BLaER1 (cell line): ENCODE measurements around the gene CRIM1.

Experiments used
- H3K27ac ChIP-seq: shearing (Covaris generic); formaldehyde crosslinking; 2 replicates; pipeline ENCODE4 v1.8.1; 2022
- H3K27me3 ChIP-seq: shearing (Covaris generic); formaldehyde crosslinking; 2 replicates; pipeline ENCODE4 v1.8.1; 2022
- H3K36me3 ChIP-seq: shearing (Covaris generic); formaldehyde crosslinking; 2 replicates; pipeline ENCODE4 v1.8.1; 2022
- H3K4me1 ChIP-seq: shearing (Covaris generic); formaldehyde crosslinking; 2 replicates; pipeline ENCODE4 v1.8.1; 2022
- H3K4me2 ChIP-seq: shearing (Covaris generic); formaldehyde crosslinking; 2 replicates; pipeline ENCODE4 v1.8.1; 2022
- H3K4me3 ChIP-seq: shearing (Covaris generic); formaldehyde crosslinking; 2 replicates; pipeline ENCODE4 v1.8.1; 2022
- H3K9ac ChIP-seq: shearing (Covaris generic); formaldehyde crosslinking; 2 replicates; pipeline ENCODE4 v1.8.1; 2022
- H3K9me3 ChIP-seq: shearing (Covaris generic); formaldehyde crosslinking; 2 replicates; pipeline ENCODE4 v1.8.1; 2022
- H4K20me1 ChIP-seq: shearing (Covaris generic); formaldehyde crosslinking; 2 replicates; pipeline ENCODE4 v1.8.1; 2022
- Cebpa-rat ChIP-seq: shearing (Covaris generic); IDR thresholded peaks from 2 replicates; pipeline ENCODE4 v1.8.1; 2022

The CRIM1 gene

DNA sequence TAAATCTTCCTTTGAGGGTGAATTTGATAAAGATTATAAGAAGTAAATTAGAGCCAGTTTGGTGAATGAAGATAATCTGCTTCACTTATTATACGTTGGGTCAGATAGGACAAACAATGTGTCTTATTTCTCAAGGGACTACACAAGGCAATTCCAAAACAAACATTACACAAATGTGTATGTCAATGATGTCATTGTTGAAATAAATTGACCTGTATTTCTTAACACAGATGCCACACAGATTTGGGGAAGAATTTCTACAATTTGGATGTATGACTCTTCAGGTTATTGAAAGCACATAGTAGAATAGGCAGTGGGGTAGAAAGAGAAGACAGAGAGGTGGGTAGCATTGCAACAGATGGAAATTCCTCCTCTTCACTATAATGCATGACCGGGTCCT is 6.9 kb upstream of the CRIM1 start:
- Histone ChIP-seq H4K20me1 (no peaks in the 10 kb centered on the region), H3K4me3 (no peak overlapping the region), H3K36me3 (no peaks in the 10 kb centered on the region), H3K4me2 (no peak overlapping the region), H3K4me1 (peaks cover 9% of the 10 kb centered on the region; the same call in 1 of the 2 replicates), H3K27ac (no peak overlapping the region), H3K9me3 (no peaks in the 10 kb centered on the region), H3K9ac (no peak overlapping the region), H3K27me3 (no peaks in the 10 kb centered on the region)
- no peak for TF ChIP-seq Cebpa-rat

DNA sequence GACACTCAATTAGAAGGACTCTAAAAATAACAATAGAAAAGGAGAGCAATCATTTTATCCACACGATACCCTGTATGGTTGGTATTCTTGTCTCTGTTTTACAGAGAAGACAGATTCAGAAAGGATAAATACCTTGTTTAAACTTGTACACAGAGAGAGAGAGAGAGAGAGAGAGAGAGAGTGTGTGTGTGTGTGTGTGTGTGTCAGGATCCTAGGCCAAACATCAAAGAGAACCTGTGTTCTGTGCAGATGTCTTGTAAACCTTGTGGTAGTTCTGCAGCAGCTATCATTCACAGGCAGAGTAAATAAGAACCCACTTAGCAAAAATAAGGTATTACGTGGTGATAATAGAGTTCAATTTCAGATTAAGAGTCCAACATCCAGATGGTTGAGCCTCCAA is 4.3 kb upstream of the CRIM1 start:
- H3K27me3 ChIP-seq = no peaks in the 10 kb centered on the region
- no peak overlapping the region for H3K27ac ChIP-seq
- no peak for TF ChIP-seq Cebpa-rat

DNA sequence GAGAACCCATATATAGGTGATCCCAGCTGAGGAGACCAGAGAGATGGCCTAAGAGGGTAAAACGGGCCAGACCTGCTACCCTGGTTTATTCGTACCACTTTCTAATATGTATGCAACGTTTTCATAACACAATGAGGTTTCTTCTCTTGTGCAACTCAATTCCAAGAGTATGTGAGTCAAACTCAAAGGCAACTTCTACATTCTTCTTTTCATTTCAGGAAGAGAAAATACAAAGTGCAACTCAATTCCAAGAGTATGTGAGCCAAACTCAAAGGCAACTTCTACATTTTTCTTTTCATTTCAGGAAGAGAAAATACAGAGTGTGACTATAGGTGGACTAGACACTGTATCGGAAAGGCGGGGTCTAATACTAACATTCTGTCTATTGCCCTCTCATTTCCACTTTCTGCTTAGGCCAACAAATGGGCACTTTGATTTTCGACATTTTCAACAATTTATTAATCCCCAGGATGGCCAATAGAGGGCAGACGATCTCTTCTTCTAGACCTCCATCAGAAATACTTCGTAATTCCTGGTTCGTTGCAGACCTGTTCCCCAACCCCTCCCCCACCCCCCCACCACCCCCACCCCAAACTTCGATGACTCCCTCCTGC is 3.7 kb upstream of the CRIM1 start:
- peaks cover 10% of the 10 kb centered on the region; the same call in 1 of the 2 replicates for H3K4me1 ChIP-seq
- no peaks in the 10 kb centered on the region for H3K9me3 ChIP-seq
- H3K27me3 ChIP-seq = no peaks in the 10 kb centered on the region
- H3K9ac ChIP-seq = no peak overlapping the region
- no peaks in the 10 kb centered on the region for H3K36me3 ChIP-seq
- TF ChIP-seq Cebpa-rat = no peak
- H3K4me2 ChIP-seq = no peak overlapping the region
- no peak overlapping the region for H3K27ac ChIP-seq
- no peaks in the 10 kb centered on the region for H4K20me1 ChIP-seq
- H3K4me3 ChIP-seq = no peak overlapping the region

More for the DNA sequence above, 4.3 kb upstream of the CRIM1 start:
- H3K4me2 ChIP-seq = no peak overlapping the region
- no peaks in the 10 kb centered on the region for H3K9me3 ChIP-seq
- H3K4me1 ChIP-seq = peaks cover 10% of the 10 kb centered on the region; the same call in 1 of the 2 replicates
- H3K9ac ChIP-seq = no peak overlapping the region
- H4K20me1 ChIP-seq = no peaks in the 10 kb centered on the region
- no peaks in the 10 kb centered on the region for H3K36me3 ChIP-seq
- H3K4me3 ChIP-seq = no peak overlapping the region

DNA sequence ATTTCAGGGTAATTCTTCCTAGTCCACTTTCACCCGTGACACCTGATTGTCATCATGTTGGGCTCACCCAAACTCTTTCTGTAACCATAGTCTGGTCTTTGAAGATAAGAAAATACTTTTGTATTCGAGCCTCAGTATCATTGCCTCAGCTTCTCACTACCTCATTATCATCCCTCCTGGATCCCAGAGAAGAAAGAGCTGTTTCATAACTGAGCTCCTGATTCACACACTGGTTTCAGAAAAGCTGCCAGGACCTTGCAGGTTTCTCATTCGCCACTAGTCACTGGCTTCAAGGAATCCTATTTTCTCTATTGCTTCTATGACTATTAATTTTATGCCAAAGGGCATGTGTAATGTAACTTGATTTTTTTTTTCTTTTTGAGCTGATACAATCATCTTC is 2.9 kb upstream of the CRIM1 start:
- Histone ChIP-seq H4K20me1 (peaks cover 3% of the 10 kb centered on the region), H3K9ac (no peak overlapping the region), H3K9me3 (no peaks in the 10 kb centered on the region), H3K4me3 (no peak overlapping the region), H3K27ac (no peak overlapping the region), H3K4me1 (peaks cover 10% of the 10 kb centered on the region), H3K4me2 (peak overlapping the region; percentile 26; the same call in 1 of the 2 replicates), H3K36me3 (no peaks in the 10 kb centered on the region), H3K27me3 (no peaks in the 10 kb centered on the region)
- TF ChIP-seq Cebpa-rat = no peak

DNA sequence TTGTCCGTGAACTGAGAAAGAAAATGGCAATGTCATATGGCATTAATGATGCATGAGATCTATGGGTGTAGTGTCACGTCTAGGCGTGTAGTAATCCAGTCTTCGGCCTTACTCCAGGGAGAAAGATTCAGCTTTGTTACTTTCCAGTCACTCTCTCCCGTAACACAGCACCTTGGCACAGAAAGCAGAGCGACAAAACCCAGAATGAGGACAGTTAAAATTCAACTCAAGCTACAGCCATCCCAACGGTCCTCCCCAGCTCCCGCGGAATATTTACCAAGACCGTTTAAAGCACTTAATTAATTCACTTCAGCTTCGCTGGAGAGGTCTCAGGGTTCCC is 797 bp upstream of the CRIM1 start:
- H3K4me3 ChIP-seq = peak overlapping the region; percentile 93
- H3K36me3 ChIP-seq = no peaks in the 10 kb centered on the region
- peaks cover 24% of the 10 kb centered on the region for H4K20me1 ChIP-seq
- no peaks in the 10 kb centered on the region for H3K9me3 ChIP-seq
- no peak for TF ChIP-seq Cebpa-rat
- no peak overlapping the region for H3K9ac ChIP-seq
- H3K27me3 ChIP-seq = no peaks in the 10 kb centered on the region
- H3K4me2 ChIP-seq = peak overlapping the region; percentile 72
- peaks cover 31% of the 10 kb centered on the region for H3K4me1 ChIP-seq
- H3K27ac ChIP-seq = no peak overlapping the region

DNA sequence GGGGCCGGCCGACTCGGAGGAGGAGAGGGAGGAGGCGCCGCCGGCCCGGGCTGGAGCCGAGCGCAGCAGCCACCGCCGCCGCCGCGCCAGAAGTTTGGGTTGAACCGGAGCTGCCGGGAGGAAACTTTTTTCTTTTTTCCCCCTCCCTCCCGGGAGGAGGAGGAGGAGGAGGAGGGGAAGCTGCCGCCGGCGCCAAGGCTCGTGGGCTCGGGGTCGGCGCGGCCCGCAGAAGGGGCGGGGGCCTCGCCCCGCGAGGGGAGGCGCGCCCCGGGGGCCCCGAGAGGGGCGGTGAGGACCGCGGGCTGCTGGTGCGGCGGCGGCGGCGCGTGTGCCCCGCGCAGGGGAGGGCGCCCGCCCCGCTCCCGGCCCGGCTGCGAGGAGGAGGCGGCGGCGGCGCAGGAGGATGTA is 316 bp downstream of the CRIM1 start:
- H3K9me3 ChIP-seq = no peaks in the 10 kb centered on the region
- H3K36me3 ChIP-seq = no peaks in the 10 kb centered on the region
- peak overlapping the region; percentile 97 for H3K4me2 ChIP-seq
- peak overlapping the region; percentile 86 for H3K27ac ChIP-seq
- peak overlapping the region; percentile 93 for H3K4me3 ChIP-seq
- H3K9ac ChIP-seq = peak overlapping the region; percentile 87
- H3K4me1 ChIP-seq = peaks cover 34% of the 10 kb centered on the region
- no peak for TF ChIP-seq Cebpa-rat
- peaks cover 35% of the 10 kb centered on the region for H4K20me1 ChIP-seq
- H3K27me3 ChIP-seq = no peaks in the 10 kb centered on the region

DNA sequence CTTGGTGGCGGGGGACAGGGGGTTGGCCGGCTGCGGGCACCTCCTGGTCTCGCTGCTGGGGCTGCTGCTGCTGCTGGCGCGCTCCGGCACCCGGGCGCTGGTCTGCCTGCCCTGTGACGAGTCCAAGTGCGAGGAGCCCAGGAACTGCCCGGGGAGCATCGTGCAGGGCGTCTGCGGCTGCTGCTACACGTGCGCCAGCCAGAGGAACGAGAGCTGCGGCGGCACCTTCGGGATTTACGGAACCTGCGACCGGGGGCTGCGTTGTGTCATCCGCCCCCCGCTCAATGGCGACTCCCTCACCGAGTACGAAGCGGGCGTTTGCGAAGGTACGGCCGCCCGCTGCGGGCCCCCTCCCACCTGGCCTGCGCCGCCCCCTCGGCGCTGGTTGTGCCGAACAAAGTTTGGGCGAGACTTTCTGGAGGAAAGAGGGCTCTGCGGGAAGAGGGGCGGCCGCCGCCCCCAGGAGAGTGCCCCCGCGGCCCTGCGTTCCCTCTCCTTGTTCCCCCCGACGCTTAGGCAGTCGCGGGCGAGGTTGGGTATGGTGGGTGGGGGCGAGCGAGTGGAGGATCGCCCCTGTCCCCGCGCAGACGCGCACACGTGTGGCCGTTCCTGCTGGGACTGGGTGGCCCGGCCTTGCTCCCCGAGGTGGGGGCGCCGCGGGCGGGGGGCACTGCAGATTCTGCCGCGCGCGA is 866 bp downstream of the CRIM1 start:
- Histone ChIP-seq H3K27ac (peak overlapping the region; percentile 86), H3K36me3 (no peaks in the 10 kb centered on the region), H4K20me1 (peaks cover 40% of the 10 kb centered on the region), H3K4me2 (peak overlapping the region; percentile 97), H3K4me1 (peaks cover 34% of the 10 kb centered on the region), H3K4me3 (peak overlapping the region; percentile 93), H3K9me3 (no peaks in the 10 kb centered on the region), H3K9ac (peak overlapping the region; percentile 87), H3K27me3 (no peaks in the 10 kb centered on the region)
- TF ChIP-seq Cebpa-rat = no peak

DNA sequence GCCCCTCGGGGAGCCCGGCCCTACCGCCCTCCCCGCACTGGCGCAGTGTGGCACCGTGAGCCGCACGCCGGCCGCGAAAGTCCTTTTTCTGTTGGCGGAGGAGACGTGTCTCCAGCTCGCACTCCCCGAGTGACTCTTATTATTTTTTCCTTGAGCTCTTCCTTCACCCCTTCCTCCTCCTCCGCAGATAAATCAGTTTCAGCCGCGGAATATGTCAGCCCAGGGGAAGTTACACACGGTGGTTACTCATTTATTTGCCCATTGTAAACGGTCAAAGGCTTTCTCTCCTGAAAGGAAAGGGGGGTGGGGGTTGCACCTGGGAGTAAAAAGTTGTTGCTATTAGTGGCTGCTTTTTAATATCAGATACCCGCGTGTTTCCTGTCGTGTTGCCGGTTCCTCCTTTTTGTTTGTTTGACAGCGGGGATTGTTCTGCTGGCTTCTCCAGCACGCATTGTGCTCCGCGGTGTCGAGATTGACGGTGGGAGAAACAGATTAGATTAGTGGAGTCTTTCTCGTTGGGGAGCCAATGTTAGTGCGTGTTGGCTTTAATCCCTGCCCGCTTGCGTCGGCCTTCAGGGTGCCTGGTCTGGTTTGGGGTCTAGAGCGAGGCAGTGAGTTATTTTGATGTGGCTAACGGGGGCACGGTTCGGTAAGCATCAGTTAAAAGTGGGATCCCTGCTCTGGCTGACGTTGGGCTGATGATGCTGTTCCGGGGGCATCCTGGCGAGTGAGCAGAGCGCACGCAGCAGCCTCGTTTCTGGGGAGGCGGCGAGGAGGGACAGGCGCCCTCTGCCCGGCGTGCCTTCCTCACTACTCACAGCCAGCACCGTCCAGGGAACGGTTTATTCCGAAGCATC is 1.6 kb downstream of the CRIM1 start:
- Histone ChIP-seq H4K20me1 (peaks cover 48% of the 10 kb centered on the region), H3K4me1 (peaks cover 34% of the 10 kb centered on the region), H3K4me3 (peak overlapping the region; percentile 93), H3K27me3 (no peaks in the 10 kb centered on the region), H3K4me2 (peak overlapping the region; percentile 97), H3K9me3 (no peaks in the 10 kb centered on the region), H3K36me3 (no peaks in the 10 kb centered on the region), H3K27ac (peak overlapping the region; percentile 86), H3K9ac (peak overlapping the region; percentile 87)
- TF ChIP-seq Cebpa-rat = no peak

DNA sequence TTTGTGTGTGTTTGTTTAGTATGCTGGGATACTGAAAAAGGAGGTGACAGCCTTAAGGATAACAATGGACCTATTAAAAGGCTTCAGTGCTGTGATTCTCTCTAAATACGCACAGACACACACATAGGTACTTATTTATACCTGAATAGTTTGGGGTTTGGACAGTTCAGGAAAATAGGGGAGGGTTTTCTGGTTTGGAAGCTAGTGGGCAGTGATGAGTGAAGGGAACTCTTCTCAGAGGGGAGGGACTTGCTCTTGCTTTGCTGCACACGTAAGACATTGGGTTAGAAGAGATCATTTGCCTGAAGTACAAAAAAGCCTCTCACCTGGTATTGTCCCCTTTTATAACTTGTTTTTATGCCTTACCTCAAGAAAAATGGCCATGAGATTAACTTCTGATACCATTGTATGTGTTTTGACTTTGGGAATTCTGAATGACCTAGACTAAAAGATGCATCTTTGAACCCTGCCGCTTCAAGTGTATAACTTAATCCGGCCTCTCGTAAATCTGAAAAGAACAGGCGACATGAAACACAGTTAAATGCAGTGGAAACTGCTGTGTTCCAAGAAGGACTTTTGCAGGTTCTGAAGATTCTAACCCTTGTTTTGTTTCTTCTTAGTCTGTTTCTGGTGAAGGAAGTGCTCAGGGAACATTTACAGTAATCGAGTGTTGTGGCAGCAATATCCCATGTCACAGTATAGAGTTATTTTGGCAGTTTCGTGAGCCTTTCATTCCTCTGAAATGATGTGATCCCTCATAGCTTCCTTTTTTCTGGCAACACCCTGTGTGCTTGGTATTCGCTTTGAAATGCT is 2.5 kb downstream of the CRIM1 start:
- peaks cover 56% of the 10 kb centered on the region for H4K20me1 ChIP-seq

More for the DNA sequence above, 2.5 kb downstream of the CRIM1 start:
- peak overlapping the region; percentile 93 for H3K4me3 ChIP-seq
- no peaks in the 10 kb centered on the region for H3K27me3 ChIP-seq
- H3K4me1 ChIP-seq = peaks cover 32% of the 10 kb centered on the region
- H3K27ac ChIP-seq = peak overlapping the region; percentile 86
- H3K9me3 ChIP-seq = no peaks in the 10 kb centered on the region
- peak overlapping the region; percentile 87 for H3K9ac ChIP-seq
- no peaks in the 10 kb centered on the region for H3K36me3 ChIP-seq
- TF ChIP-seq Cebpa-rat = no peak
- H3K4me2 ChIP-seq = peak overlapping the region; percentile 97
